H1 (cell line): ENCODE data around the gene POLR2C. TPM values are rescaled to one million over a fixed set of nuclear protein-coding genes. Genes with fewer than 3 reads are reported as not detected.

Source experiments
- CTCF ChIA-PET: fragments of 300-600 bp; sonication (Branson Sonifier 250); formaldehyde crosslinking; loops from one replicate; lab custom pipeline; 2021; ENCODE audit not compliant: partially characterized antibody; lab: Charles Lee
- POLR2A ChIA-PET: fragments of 300-600 bp; sonication (Branson Sonifier 250); formaldehyde crosslinking; loops from one replicate; lab custom pipeline; 2021; ENCODE audit warnings: inconsistent platforms; ENCODE audit not compliant: partially characterized antibody; lab: Charles Lee
- DNase-seq, 2 experiments: peaks; one replicate each; pipeline versions ENCODE4 v3.0.0 to v3.0.0-alpha.2; 2010 to 2022; ENCODE audit warnings: low spot score in 2 of 2, low read depth in 1 of 2, mixed read lengths in 1 of 2
- FAIRE-seq: peaks from 2 replicates; lab custom pipeline; 2011; peaks lifted over from hg19 to GRCh38; lab: Jason Lieb, UNC
- H2AFZ ChIP-seq: 2 replicates; pipeline ENCODE4 v1.8.1; 2012; ENCODE audit warnings: low read length, inconsistent platforms
- H2AK5ac ChIP-seq: 2 replicates; pipeline ENCODE4 v1.6.1; 2013; ENCODE audit warnings: low read depth, low read length
- H2BK120ac ChIP-seq: replicated peaks from 2 replicates; pipeline ENCODE3; 2013; ENCODE audit warnings: low read depth, low read length, inconsistent platforms
- H2BK12ac ChIP-seq: 2 replicates; pipeline ENCODE4 v1.6.1; 2013; ENCODE audit warnings: low read depth, low read length
- H2BK15ac ChIP-seq: 2 replicates; pipeline ENCODE4 v1.6.1; 2013; ENCODE audit warnings: low read length
- H2BK20ac ChIP-seq: 2 replicates; pipeline ENCODE4 v1.6.1; 2013; ENCODE audit warnings: low read length
- H2BK5ac ChIP-seq: 2 replicates; pipeline ENCODE4 v1.6.1; 2013; ENCODE audit warnings: low read depth, low read length
- H3K14ac ChIP-seq: 2 replicates; pipeline ENCODE4 v1.6.1; 2013; ENCODE audit warnings: inconsistent platforms; ENCODE audit not compliant: insufficient read length
- H3K18ac ChIP-seq: 2 replicates; pipeline ENCODE4 v1.6.1; 2013; ENCODE audit warnings: low read length; ENCODE audit errors: extremely low read depth
- H3K23ac ChIP-seq: 2 replicates; pipeline ENCODE4 v1.6.1; 2013; ENCODE audit warnings: inconsistent platforms; ENCODE audit not compliant: insufficient read length
- H3K23me2 ChIP-seq: 2 replicates; pipeline ENCODE4 v1.6.1; 2013; ENCODE audit warnings: low read depth, low read length
- H3K27ac ChIP-seq: 2 replicates; pipeline ENCODE4 v1.6.1; 2011; ENCODE audit warnings: low read depth, low read length, inconsistent platforms
- H3K27me3 ChIP-seq, 4 experiments: replicated peaks in 1 of 4; 1 replicate in 1 of 4; 2 replicates in 3 of 4; pipeline versions ENCODE4 v1.6.1 to v1.8.1; 2011 to 2013; ENCODE audit warnings: low read length in 3 of 4, mild to moderate bottlenecking in 3 of 4, inconsistent platforms in 2 of 4, mixed read lengths in 2 of 4, moderate library complexity in 1 of 4; ENCODE audit not compliant: control insufficient read depth in 3 of 4, insufficient read depth in 3 of 4; ENCODE audit errors: extremely low read depth in 1 of 4
- H3K36me3 ChIP-seq, 4 experiments: 2 replicates each; pipeline versions ENCODE4 v1.6.1 to v1.8.1; 2011 to 2013; ENCODE audit warnings: mild to moderate bottlenecking in 4 of 4, low read length in 3 of 4, moderate library complexity in 2 of 4, control low read depth in 1 of 4, inconsistent platforms in 1 of 4; ENCODE audit not compliant: insufficient read depth in 4 of 4, control insufficient read depth in 2 of 4
- H3K4ac ChIP-seq: replicated peaks from 2 replicates; pipeline ENCODE3; 2013; ENCODE audit warnings: low read length, low read depth, mixed read lengths, inconsistent platforms; ENCODE audit not compliant: insufficient read length
- H3K4me1 ChIP-seq, 4 experiments: replicated peaks in 1 of 4; 1 replicate in 1 of 4; 2 replicates in 3 of 4; pipeline versions ENCODE4 v1.6.1 to v1.8.1; 2011 to 2013; ENCODE audit warnings: low read length in 3 of 4, inconsistent platforms in 2 of 4, mixed read lengths in 1 of 4; ENCODE audit not compliant: insufficient read depth in 4 of 4, control insufficient read depth in 3 of 4
- H3K4me2 ChIP-seq, 2 experiments: 2 replicates each; pipeline versions ENCODE4 v1.6.1 to v1.8.1; 2011 to 2013; ENCODE audit warnings: low read depth in 2 of 2, low read length in 2 of 2, control low read depth in 1 of 2, inconsistent platforms in 1 of 2, mild to moderate bottlenecking in 1 of 2; ENCODE audit not compliant: insufficient read depth in 1 of 2
- H3K4me3 ChIP-seq, 4 experiments: fragments of 200-600, 300-600 bp in 1 of 4; sonication (generic), shearing (Covaris generic), sonication (Bioruptor Twin) in 1 of 4; 2 replicates each; pipeline versions ENCODE4 v1.5.1 to v1.8.1; 2011 to 2016; ENCODE audit warnings: low read length in 4 of 4, low read depth in 3 of 4, control low read depth in 2 of 4, inconsistent platforms in 2 of 4, mild to moderate bottlenecking in 2 of 4, mixed read lengths in 1 of 4, moderate library complexity in 1 of 4; ENCODE audit not compliant: insufficient read depth in 2 of 4; ENCODE audit errors: extremely low read depth in 1 of 4
- H3K56ac ChIP-seq: replicated peaks from 2 replicates; pipeline ENCODE3; 2013; ENCODE audit warnings: low read depth, mild to moderate bottlenecking, mixed read lengths, low read length, inconsistent platforms; ENCODE audit not compliant: insufficient read length
- H3K79me1 ChIP-seq: 2 replicates; pipeline ENCODE4 v1.6.1; 2013; ENCODE audit warnings: low read depth, low read length, control low read depth
- H3K79me2 ChIP-seq, 2 experiments: 2 replicates each; pipeline versions ENCODE4 v1.6.1 to v1.8.1; 2012 to 2013; ENCODE audit warnings: low read length in 2 of 2, mild to moderate bottlenecking in 2 of 2, inconsistent platforms in 1 of 2; ENCODE audit not compliant: insufficient read depth in 2 of 2, control insufficient read depth in 1 of 2
- H3K9ac ChIP-seq, 4 experiments: replicated peaks in 1 of 4; 1 replicate in 1 of 4; 2 replicates in 3 of 4; pipeline versions ENCODE4 v1.6.1 to v1.8.1; 2011 to 2013; ENCODE audit warnings: low read depth in 3 of 4, low read length in 3 of 4, control low read depth in 2 of 4, mild to moderate bottlenecking in 2 of 4, moderate library complexity in 2 of 4, inconsistent platforms in 1 of 4; ENCODE audit errors: extremely low read depth in 1 of 4
- H3K9me3 ChIP-seq, 2 experiments: 2 replicates each; pipeline versions ENCODE4 v1.6.1 to v1.8.1; 2012 to 2013; ENCODE audit warnings: mild to moderate bottlenecking in 2 of 2, moderate library complexity in 2 of 2, control low read depth in 1 of 2, inconsistent platforms in 1 of 2, low read depth in 1 of 2, low read length in 1 of 2, mixed read lengths in 1 of 2; ENCODE audit not compliant: insufficient read depth in 2 of 2
- H4K20me1 ChIP-seq, 2 experiments: replicated peaks in 1 of 2; 2 replicates each; pipeline versions ENCODE3 to v1.8.1; 2011 to 2013; ENCODE audit warnings: inconsistent platforms in 2 of 2, low read length in 2 of 2, mild to moderate bottlenecking in 1 of 2; ENCODE audit not compliant: insufficient read depth in 2 of 2, control insufficient read depth in 1 of 2
- H4K5ac ChIP-seq: 2 replicates; pipeline ENCODE4 v1.6.1; 2013; ENCODE audit warnings: low read length, low read depth, mixed read lengths, inconsistent platforms; ENCODE audit not compliant: insufficient read length
- H4K8ac ChIP-seq: 2 replicates; pipeline ENCODE4 v1.8.0; 2013; ENCODE audit warnings: mild to moderate bottlenecking, moderate library complexity, low read length, inconsistent platforms; ENCODE audit not compliant: insufficient read depth; ENCODE audit errors: extremely low read depth
- H4K91ac ChIP-seq: replicated peaks from 2 replicates; pipeline ENCODE3; 2013; ENCODE audit warnings: low read length, mixed read lengths, inconsistent platforms; ENCODE audit not compliant: insufficient read length
- ATF3 ChIP-seq: IDR thresholded peaks from 2 replicates; pipeline ENCODE4 v1.6.1; 2011; ENCODE audit warnings: low read depth, mild to moderate bottlenecking, low read length; ENCODE audit not compliant: insufficient read depth
- CHD1 ChIP-seq: IDR thresholded peaks from 2 replicates; pipeline ENCODE4 v1.6.1; 2012; ENCODE audit warnings: low read depth, low read length, improper control_type of control experiment
- CREB1 ChIP-seq: IDR thresholded peaks from 2 replicates; pipeline ENCODE4 v1.6.1; 2012; ENCODE audit warnings: inconsistent platforms
- EP300 ChIP-seq, 2 experiments: IDR thresholded peaks; 1 replicate in 1 of 2; 2 replicates in 1 of 2; pipeline ENCODE4 v1.6.1; 2011 to 2012; ENCODE audit warnings: low read depth in 2 of 2, low read length in 2 of 2, mild to moderate bottlenecking in 2 of 2, borderline replicate concordance in 1 of 2, inconsistent platforms in 1 of 2, moderate library complexity in 1 of 2
- RBBP5 ChIP-seq: IDR thresholded peaks from 2 replicates; pipeline ENCODE4 v1.7.1; 2012; ENCODE audit warnings: low read depth, mild to moderate bottlenecking, inconsistent platforms, low read length, moderate library complexity, borderline replicate concordance
- SP1 ChIP-seq: IDR thresholded peaks from 2 replicates; pipeline ENCODE4 v1.6.1; 2011; ENCODE audit warnings: low read depth, low read length
- SP2 ChIP-seq: IDR thresholded peaks from 2 replicates; pipeline ENCODE4 v1.6.1; 2012; ENCODE audit warnings: mild to moderate bottlenecking, low read length, inconsistent platforms
- TBP ChIP-seq: IDR thresholded peaks from 2 replicates; pipeline ENCODE4 v1.6.1; 2011; ENCODE audit warnings: low read depth, low read length, improper control_type of control experiment
- TEAD4 ChIP-seq: IDR thresholded peaks from 2 replicates; pipeline ENCODE4 v1.6.1; 2012; ENCODE audit warnings: low read depth, low read length, inconsistent platforms, mixed read lengths
- WGBS, 2 experiments: shearing (Covaris generic) in 1 of 2; methylation state at CpG; one replicate each; pipeline versions ENCODE4 v1.1.6 to v1.1.7; 2013 to 2015; ENCODE audit warnings: low lambda C conversion rate in 2 of 2, mixed read lengths in 2 of 2, inconsistent platforms in 1 of 2, low coverage in 1 of 2, missing lambda C conversion rate in 1 of 2; ENCODE audit not compliant: insufficient replicate concordance in 2 of 2, insufficient coverage in 1 of 2, insufficient read length in 1 of 2; ENCODE audit errors: extremely low coverage in 1 of 2, missing lambda C conversion rate in 1 of 2; 5-methylcytosine and 5-hydroxymethylcytosine counted together
- polyA plus RNA-seq, 7 experiments: library from polyadenylated mRNA; depleted of rRNA in 3 of 7; stranded (reverse) in 5 of 7; unstranded in 2 of 7; fragments of >200 nt in 5 of 7; fragments of 200-250 nt in 2 of 7; gene quantifications; 1 replicate in 5 of 7; 2 replicates in 1 of 7; 4 replicates in 1 of 7; pipeline versions ENCODE4 v1.2.1 to v1.2.3, GENCODE V29; 2011 to 2013; ENCODE audit warnings: missing spikeins in 2 of 7, mixed read lengths in 2 of 7
- total RNA-seq: library from RNA; stranded (reverse); fragmentation: NEBNext Ultra II Directional; extraction: Animal tissue kit (Norgen Biotek cat#: 25700); gene quantifications from 2 replicates; pipeline ENCODE4 v1.2.1, GENCODE V29; 2021

Gene POLR2C
- total and polyA plus RNA-seq, 2 of the 8 experiments (the other 6 are each of a cell fraction or from before 2014, with no cell fraction given): 72.5 to 132 TPM

GRCh38 chr16:57493767-57494166, 31.3 kb downstream of the POLR2C start:
- CTCF ChIA-PET: no interaction called here
- no peak for TF ChIP-seq CHD1
- TF ChIP-seq SP1: no peak
- no peak for TF ChIP-seq ATF3
- no peak for TF ChIP-seq CREB1
- no peak for TF ChIP-seq EP300 (IDR thresholded peaks at IDR 0.05; ENCODE audit: borderline replicate concordance in 1 of 2, low read depth in 2 of 2, low read length in 2 of 2)
- TF ChIP-seq SP2: no peak
- no peak for TF ChIP-seq TBP
- TF ChIP-seq TEAD4: no peak
- TF ChIP-seq RBBP5: no peak

More at GRCh38 chr16:57493767-57494166, 31.3 kb downstream of the POLR2C start:
- no peak overlapping the region for H4K8ac ChIP-seq
- H3K18ac ChIP-seq: no peak overlapping the region
- H4K5ac ChIP-seq: no peak overlapping the region
- FAIRE-seq (no peak), DNase-seq (no peak)
- H3K23ac ChIP-seq: no peak overlapping the region
- no peak overlapping the region for H3K4ac ChIP-seq
- no peak overlapping the region for H3K9ac ChIP-seq
- no peak overlapping the region for H2BK20ac ChIP-seq
- no peak overlapping the region for H2AFZ ChIP-seq
- no peak overlapping the region for H4K91ac ChIP-seq
- H2BK120ac ChIP-seq: no peak overlapping the region
- H2BK15ac ChIP-seq: no peak overlapping the region
- H3K4me1 ChIP-seq: no peaks in the 10 kb centered on the region
- H4K20me1 ChIP-seq: no peaks in the 10 kb centered on the region
- H3K79me1 ChIP-seq: no peaks in the 10 kb centered on the region
- no peaks in the 10 kb centered on the region; the same call in 1 of the 2 replicates for H3K23me2 ChIP-seq
- no peak overlapping the region for H2BK12ac ChIP-seq
- no peak overlapping the region for H3K14ac ChIP-seq
- H3K4me3 ChIP-seq: no peak overlapping the region
- H3K9me3 ChIP-seq: peaks cover 3 to 6% of the 10 kb centered on the region in 2 experiments; a peak in 1 of 4 replicates
- no peaks in the 10 kb centered on the region for H3K36me3 ChIP-seq
- H3K56ac ChIP-seq: no peak overlapping the region
- 0 out of 7 replicates have a peak, but pooled peaks cover 0 to 2% (median 0%) of the 10 kb centered on the region in 4 experiments for H3K27me3 ChIP-seq
- H3K79me2 ChIP-seq: no peaks in the 10 kb centered on the region
- H2AK5ac ChIP-seq: no peak overlapping the region
- H2BK5ac ChIP-seq: no peak overlapping the region
- H3K4me2 ChIP-seq: no peak overlapping the region
- POLR2A ChIA-PET: no interaction called here
- H3K27ac ChIP-seq: no peak overlapping the region
- WGBS, 2 experiments: 85% methylated on average over 4 of the region's 4 CpGs; no CpG with 5 or more reads in 1 of the 2 experiments
